H1 (cell line): ENCODE data around the gene AMPD1. TPM values are rescaled to one million over a fixed set of nuclear protein-coding genes. Genes with fewer than 3 reads are reported as not detected.

Source experiments
- CTCF ChIA-PET: fragments of 300-600 bp; sonication (Branson Sonifier 250); formaldehyde crosslinking; loops from one replicate; lab custom pipeline; 2021; ENCODE audit not compliant: partially characterized antibody; lab: Charles Lee
- POLR2A ChIA-PET: fragments of 300-600 bp; sonication (Branson Sonifier 250); formaldehyde crosslinking; loops from one replicate; lab custom pipeline; 2021; ENCODE audit warnings: inconsistent platforms; ENCODE audit not compliant: partially characterized antibody; lab: Charles Lee
- DNase-seq, 2 experiments: peaks; one replicate each; pipeline versions ENCODE4 v3.0.0 to v3.0.0-alpha.2; 2010 to 2022; ENCODE audit warnings: low spot score in 2 of 2, low read depth in 1 of 2, mixed read lengths in 1 of 2
- FAIRE-seq: peaks from 2 replicates; lab custom pipeline; 2011; peaks lifted over from hg19 to GRCh38; lab: Jason Lieb, UNC
- H2AFZ ChIP-seq: 2 replicates; pipeline ENCODE4 v1.8.1; 2012; ENCODE audit warnings: low read length, inconsistent platforms
- H2AK5ac ChIP-seq: 2 replicates; pipeline ENCODE4 v1.6.1; 2013; ENCODE audit warnings: low read depth, low read length
- H2BK120ac ChIP-seq: replicated peaks from 2 replicates; pipeline ENCODE3; 2013; ENCODE audit warnings: low read depth, low read length, inconsistent platforms
- H2BK12ac ChIP-seq: 2 replicates; pipeline ENCODE4 v1.6.1; 2013; ENCODE audit warnings: low read depth, low read length
- H2BK15ac ChIP-seq: 2 replicates; pipeline ENCODE4 v1.6.1; 2013; ENCODE audit warnings: low read length
- H2BK20ac ChIP-seq: 2 replicates; pipeline ENCODE4 v1.6.1; 2013; ENCODE audit warnings: low read length
- H2BK5ac ChIP-seq: 2 replicates; pipeline ENCODE4 v1.6.1; 2013; ENCODE audit warnings: low read depth, low read length
- H3K14ac ChIP-seq: 2 replicates; pipeline ENCODE4 v1.6.1; 2013; ENCODE audit warnings: inconsistent platforms; ENCODE audit not compliant: insufficient read length
- H3K18ac ChIP-seq: 2 replicates; pipeline ENCODE4 v1.6.1; 2013; ENCODE audit warnings: low read length; ENCODE audit errors: extremely low read depth
- H3K23ac ChIP-seq: 2 replicates; pipeline ENCODE4 v1.6.1; 2013; ENCODE audit warnings: inconsistent platforms; ENCODE audit not compliant: insufficient read length
- H3K23me2 ChIP-seq: 2 replicates; pipeline ENCODE4 v1.6.1; 2013; ENCODE audit warnings: low read depth, low read length
- H3K27ac ChIP-seq: 2 replicates; pipeline ENCODE4 v1.6.1; 2011; ENCODE audit warnings: low read depth, low read length, inconsistent platforms
- H3K27me3 ChIP-seq, 4 experiments: replicated peaks in 1 of 4; 1 replicate in 1 of 4; 2 replicates in 3 of 4; pipeline versions ENCODE4 v1.6.1 to v1.8.1; 2011 to 2013; ENCODE audit warnings: low read length in 3 of 4, mild to moderate bottlenecking in 3 of 4, inconsistent platforms in 2 of 4, mixed read lengths in 2 of 4, moderate library complexity in 1 of 4; ENCODE audit not compliant: control insufficient read depth in 3 of 4, insufficient read depth in 3 of 4; ENCODE audit errors: extremely low read depth in 1 of 4
- H3K36me3 ChIP-seq, 4 experiments: 2 replicates each; pipeline versions ENCODE4 v1.6.1 to v1.8.1; 2011 to 2013; ENCODE audit warnings: mild to moderate bottlenecking in 4 of 4, low read length in 3 of 4, moderate library complexity in 2 of 4, control low read depth in 1 of 4, inconsistent platforms in 1 of 4; ENCODE audit not compliant: insufficient read depth in 4 of 4, control insufficient read depth in 2 of 4
- H3K4ac ChIP-seq: replicated peaks from 2 replicates; pipeline ENCODE3; 2013; ENCODE audit warnings: low read length, low read depth, mixed read lengths, inconsistent platforms; ENCODE audit not compliant: insufficient read length
- H3K4me1 ChIP-seq, 4 experiments: replicated peaks in 1 of 4; 1 replicate in 1 of 4; 2 replicates in 3 of 4; pipeline versions ENCODE4 v1.6.1 to v1.8.1; 2011 to 2013; ENCODE audit warnings: low read length in 3 of 4, inconsistent platforms in 2 of 4, mixed read lengths in 1 of 4; ENCODE audit not compliant: insufficient read depth in 4 of 4, control insufficient read depth in 3 of 4
- H3K4me2 ChIP-seq, 2 experiments: 2 replicates each; pipeline versions ENCODE4 v1.6.1 to v1.8.1; 2011 to 2013; ENCODE audit warnings: low read depth in 2 of 2, low read length in 2 of 2, control low read depth in 1 of 2, inconsistent platforms in 1 of 2, mild to moderate bottlenecking in 1 of 2; ENCODE audit not compliant: insufficient read depth in 1 of 2
- H3K4me3 ChIP-seq, 4 experiments: fragments of 200-600, 300-600 bp in 1 of 4; sonication (generic), shearing (Covaris generic), sonication (Bioruptor Twin) in 1 of 4; 2 replicates each; pipeline versions ENCODE4 v1.5.1 to v1.8.1; 2011 to 2016; ENCODE audit warnings: low read length in 4 of 4, low read depth in 3 of 4, control low read depth in 2 of 4, inconsistent platforms in 2 of 4, mild to moderate bottlenecking in 2 of 4, mixed read lengths in 1 of 4, moderate library complexity in 1 of 4; ENCODE audit not compliant: insufficient read depth in 2 of 4; ENCODE audit errors: extremely low read depth in 1 of 4
- H3K56ac ChIP-seq: replicated peaks from 2 replicates; pipeline ENCODE3; 2013; ENCODE audit warnings: low read depth, mild to moderate bottlenecking, mixed read lengths, low read length, inconsistent platforms; ENCODE audit not compliant: insufficient read length
- H3K79me1 ChIP-seq: 2 replicates; pipeline ENCODE4 v1.6.1; 2013; ENCODE audit warnings: low read depth, low read length, control low read depth
- H3K79me2 ChIP-seq, 2 experiments: 2 replicates each; pipeline versions ENCODE4 v1.6.1 to v1.8.1; 2012 to 2013; ENCODE audit warnings: low read length in 2 of 2, mild to moderate bottlenecking in 2 of 2, inconsistent platforms in 1 of 2; ENCODE audit not compliant: insufficient read depth in 2 of 2, control insufficient read depth in 1 of 2
- H3K9ac ChIP-seq, 4 experiments: replicated peaks in 1 of 4; 1 replicate in 1 of 4; 2 replicates in 3 of 4; pipeline versions ENCODE4 v1.6.1 to v1.8.1; 2011 to 2013; ENCODE audit warnings: low read depth in 3 of 4, low read length in 3 of 4, control low read depth in 2 of 4, mild to moderate bottlenecking in 2 of 4, moderate library complexity in 2 of 4, inconsistent platforms in 1 of 4; ENCODE audit errors: extremely low read depth in 1 of 4
- H3K9me3 ChIP-seq, 2 experiments: 2 replicates each; pipeline versions ENCODE4 v1.6.1 to v1.8.1; 2012 to 2013; ENCODE audit warnings: mild to moderate bottlenecking in 2 of 2, moderate library complexity in 2 of 2, control low read depth in 1 of 2, inconsistent platforms in 1 of 2, low read depth in 1 of 2, low read length in 1 of 2, mixed read lengths in 1 of 2; ENCODE audit not compliant: insufficient read depth in 2 of 2
- H4K20me1 ChIP-seq, 2 experiments: replicated peaks in 1 of 2; 2 replicates each; pipeline versions ENCODE3 to v1.8.1; 2011 to 2013; ENCODE audit warnings: inconsistent platforms in 2 of 2, low read length in 2 of 2, mild to moderate bottlenecking in 1 of 2; ENCODE audit not compliant: insufficient read depth in 2 of 2, control insufficient read depth in 1 of 2
- H4K5ac ChIP-seq: 2 replicates; pipeline ENCODE4 v1.6.1; 2013; ENCODE audit warnings: low read length, low read depth, mixed read lengths, inconsistent platforms; ENCODE audit not compliant: insufficient read length
- H4K8ac ChIP-seq: 2 replicates; pipeline ENCODE4 v1.8.0; 2013; ENCODE audit warnings: mild to moderate bottlenecking, moderate library complexity, low read length, inconsistent platforms; ENCODE audit not compliant: insufficient read depth; ENCODE audit errors: extremely low read depth
- H4K91ac ChIP-seq: replicated peaks from 2 replicates; pipeline ENCODE3; 2013; ENCODE audit warnings: low read length, mixed read lengths, inconsistent platforms; ENCODE audit not compliant: insufficient read length
- BCL11A ChIP-seq, 2 experiments: IDR thresholded peaks; one replicate each; pipeline ENCODE4 v1.6.1; 2011; ENCODE audit warnings: low read depth in 2 of 2, low read length in 2 of 2, mild to moderate bottlenecking in 2 of 2
- E2F6 ChIP-seq: IDR thresholded peaks from 2 replicates; pipeline ENCODE4 v1.6.1; 2012; ENCODE audit warnings: inconsistent platforms
- EGR1 ChIP-seq: IDR thresholded peaks from 2 replicates; pipeline ENCODE4 v1.6.1; 2011; ENCODE audit warnings: low read depth, low read length, borderline replicate concordance
- EP300 ChIP-seq, 2 experiments: IDR thresholded peaks; 1 replicate in 1 of 2; 2 replicates in 1 of 2; pipeline ENCODE4 v1.6.1; 2011 to 2012; ENCODE audit warnings: low read depth in 2 of 2, low read length in 2 of 2, mild to moderate bottlenecking in 2 of 2, borderline replicate concordance in 1 of 2, inconsistent platforms in 1 of 2, moderate library complexity in 1 of 2
- NRF1 ChIP-seq: IDR thresholded peaks from 2 replicates; pipeline ENCODE4 v1.6.1; 2011; ENCODE audit warnings: mild to moderate bottlenecking, low read depth, low read length, improper control_type of control experiment
- SAP30 ChIP-seq: fragments of 300-600 bp; sonication (generic); IDR thresholded peaks from 2 replicates; pipeline ENCODE4 v1.7.1; 2012; ENCODE audit warnings: low read length, moderate library complexity, mild to moderate bottlenecking, inconsistent platforms; ENCODE audit not compliant: insufficient read depth, insufficient replicate concordance
- TCF12 ChIP-seq: IDR thresholded peaks from 2 replicates; pipeline ENCODE4 v1.6.1; 2011; ENCODE audit warnings: low read depth, mild to moderate bottlenecking, low read length
- WGBS, 2 experiments: shearing (Covaris generic) in 1 of 2; methylation state at CpG; one replicate each; pipeline versions ENCODE4 v1.1.6 to v1.1.7; 2013 to 2015; ENCODE audit warnings: low lambda C conversion rate in 2 of 2, mixed read lengths in 2 of 2, inconsistent platforms in 1 of 2, low coverage in 1 of 2, missing lambda C conversion rate in 1 of 2; ENCODE audit not compliant: insufficient replicate concordance in 2 of 2, insufficient coverage in 1 of 2, insufficient read length in 1 of 2; ENCODE audit errors: extremely low coverage in 1 of 2, missing lambda C conversion rate in 1 of 2; 5-methylcytosine and 5-hydroxymethylcytosine counted together
- polyA plus RNA-seq, 7 experiments: library from polyadenylated mRNA; depleted of rRNA in 3 of 7; stranded (reverse) in 5 of 7; unstranded in 2 of 7; fragments of >200 nt in 5 of 7; fragments of 200-250 nt in 2 of 7; gene quantifications; 1 replicate in 5 of 7; 2 replicates in 1 of 7; 4 replicates in 1 of 7; pipeline versions ENCODE4 v1.2.1 to v1.2.3, GENCODE V29; 2011 to 2013; ENCODE audit warnings: missing spikeins in 2 of 7, mixed read lengths in 2 of 7
- total RNA-seq: library from RNA; stranded (reverse); fragmentation: NEBNext Ultra II Directional; extraction: Animal tissue kit (Norgen Biotek cat#: 25700); gene quantifications from 2 replicates; pipeline ENCODE4 v1.2.1, GENCODE V29; 2021

Gene AMPD1
- total and polyA plus RNA-seq, 2 of the 8 experiments (the other 6 are each of a cell fraction or from before 2014, with no cell fraction given), result not detected

DNA sequence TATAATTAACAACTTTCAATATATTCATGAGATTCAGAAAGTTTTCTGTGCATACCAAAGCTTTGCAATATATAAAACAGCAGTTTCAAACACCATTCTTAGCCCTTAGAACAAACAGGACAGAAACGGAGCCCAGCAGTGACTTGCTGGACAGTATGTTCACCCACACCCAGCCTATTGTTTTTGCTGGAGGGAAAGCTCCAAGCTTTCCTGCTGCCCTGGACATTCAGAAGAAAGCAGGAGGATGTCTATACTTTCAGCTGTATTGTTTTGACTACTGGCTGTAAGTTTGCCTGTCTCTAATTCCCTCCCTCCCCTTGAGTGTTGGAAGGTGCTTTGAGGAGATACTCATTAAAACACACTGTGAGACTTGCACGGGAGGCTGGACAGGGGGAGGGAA, 35.1 kb downstream of the AMPD1 start:
- no peak overlapping the region for H3K9ac ChIP-seq
- H2AFZ ChIP-seq, result no peak overlapping the region
- WGBS, 2 experiments, result 77% methylated on average over 2 of the region's 2 CpGs; no CpG with 5 or more reads in 1 of the 2 experiments
- H3K23ac ChIP-seq, result no peak overlapping the region
- no peaks in the 10 kb centered on the region for H3K79me1 ChIP-seq
- H2AK5ac ChIP-seq, result no peak overlapping the region; the same call in 1 of the 2 replicates
- ChIA-PET CTCF (no interaction called here), POLR2A (interaction anchor here (0.6 kb wide), 1 partner anchor 10 kb away, joined by 3 read pairs; the partner anchor contains the start of gene DENND2C)
- H4K8ac ChIP-seq, result no peak overlapping the region
- no peak overlapping the region for H2BK15ac ChIP-seq
- FAIRE-seq (no peak), DNase-seq (no peak)
- no peak overlapping the region for H4K91ac ChIP-seq
- no peak overlapping the region for H3K18ac ChIP-seq
- H2BK120ac ChIP-seq, result no peak overlapping the region
- no peak overlapping the region for H2BK12ac ChIP-seq
- H3K4me2 ChIP-seq, result no peak overlapping the region
- no peaks in the 10 kb centered on the region for H3K79me2 ChIP-seq
- H3K56ac ChIP-seq, result no peak overlapping the region
- H4K5ac ChIP-seq, result no peak overlapping the region
- H3K36me3 ChIP-seq, result no peaks in the 10 kb centered on the region
- no peaks in the 10 kb centered on the region for H3K9me3 ChIP-seq
- no peak overlapping the region for H3K14ac ChIP-seq
- H3K27ac ChIP-seq, result no peak overlapping the region
- no peaks in the 10 kb centered on the region for H4K20me1 ChIP-seq
- H2BK20ac ChIP-seq, result no peak overlapping the region
- H2BK5ac ChIP-seq, result no peak overlapping the region
- no peaks in the 10 kb centered on the region for H3K27me3 ChIP-seq
- H3K4ac ChIP-seq, result no peak overlapping the region
- H3K4me1 ChIP-seq, result no peaks in the 10 kb centered on the region
- no peaks in the 10 kb centered on the region for H3K23me2 ChIP-seq
- no peak overlapping the region for H3K4me3 ChIP-seq
- TF ChIP-seq SAP30 (no peak), E2F6 (no peak), BCL11A (IDR thresholded peaks at IDR 0.05; ENCODE audit: low read depth in 2 of 2, low read length in 2 of 2) (no peak), EGR1 (no peak), TCF12 (no peak), EP300 (IDR thresholded peaks at IDR 0.05; ENCODE audit: borderline replicate concordance in 1 of 2, low read depth in 2 of 2, low read length in 2 of 2) (no peak), NRF1 (no peak)
